ENCODE results near the gene TPM2.

The TPM2 gene

GRCh38 chr9:35687972-35688557 lies 1.7 kb downstream of the TPM2 start:
- H3K36me3 ChIP-seq: no peaks in the 10 kb centered on the region
- no peaks in the 10 kb centered on the region for H3K9me3 ChIP-seq
- H3K27me3 ChIP-seq: peaks cover 27% of the 10 kb centered on the region
- no peak overlapping the region for H3K27ac ChIP-seq
- no peak overlapping the region for H3K4me3 ChIP-seq (ENCODE audit: low read depth in 1 of 2, low read length in 1 of 2)
- peaks cover 10 to 16% of the 10 kb centered on the region in 2 experiments for H3K4me1 ChIP-seq (ENCODE audit: control insufficient read depth in 1 of 2, insufficient read depth in 1 of 2, low read depth in 1 of 2, low read length in 1 of 2)
- no peak for TF ChIP-seq CTCF (IDR thresholded peaks at IDR 0.05)

DNA sequence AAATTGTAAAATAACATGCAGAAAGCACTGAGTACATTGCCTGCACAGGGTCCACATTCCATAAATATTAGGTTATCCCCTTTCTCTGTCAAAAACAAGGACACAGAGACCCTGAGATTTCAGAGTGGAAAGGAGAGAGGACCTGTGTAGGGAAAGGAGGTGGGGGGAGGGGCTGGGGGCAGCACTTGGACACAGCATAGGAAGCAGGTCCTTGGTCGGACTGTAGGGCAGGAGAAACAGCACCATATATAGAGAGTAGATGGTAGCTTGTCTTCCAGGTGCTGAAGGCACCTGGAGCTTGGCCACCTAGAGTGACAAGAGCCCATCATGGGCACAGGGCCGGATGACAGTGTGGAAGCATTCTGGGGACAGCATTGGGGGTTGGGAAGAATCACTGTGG lies 2.4 kb downstream of the TPM2 start:
- TF ChIP-seq CTCF (IDR thresholded peaks at IDR 0.05): no peak
- Histone ChIP-seq H3K27me3 (peaks cover 27% of the 10 kb centered on the region), H3K9me3 (no peaks in the 10 kb centered on the region), H3K4me1 (ENCODE audit: control insufficient read depth in 1 of 2, insufficient read depth in 1 of 2, low read depth in 1 of 2, low read length in 1 of 2) (peaks cover 10 to 16% of the 10 kb centered on the region in 2 experiments), H3K36me3 (no peaks in the 10 kb centered on the region), H3K4me3 (ENCODE audit: low read depth in 1 of 2, low read length in 1 of 2) (no peak overlapping the region), H3K27ac (no peak overlapping the region)

GRCh38 chr9:35686222-35687203 lies 3.2 kb downstream of the TPM2 start:
- no peaks in the 10 kb centered on the region for H3K36me3 ChIP-seq
- H3K27ac ChIP-seq: no peak overlapping the region
- H3K27me3 ChIP-seq: peaks cover 27% of the 10 kb centered on the region
- no peak for TF ChIP-seq CTCF (IDR thresholded peaks at IDR 0.05)
- H3K9me3 ChIP-seq: no peaks in the 10 kb centered on the region
- peaks cover 10 to 16% of the 10 kb centered on the region in 2 experiments for H3K4me1 ChIP-seq (ENCODE audit: control insufficient read depth in 1 of 2, insufficient read depth in 1 of 2, low read depth in 1 of 2, low read length in 1 of 2)
- H3K4me3 ChIP-seq (ENCODE audit: low read depth in 1 of 2, low read length in 1 of 2): no peak overlapping the region

GRCh38 chr9:35685506-35685905 lies 4.2 kb downstream of the TPM2 start:
- no peak overlapping the region for H3K27ac ChIP-seq
- no peaks in the 10 kb centered on the region for H3K36me3 ChIP-seq
- TF ChIP-seq CTCF (IDR thresholded peaks at IDR 0.05): no peak
- peaks cover 26% of the 10 kb centered on the region for H3K27me3 ChIP-seq
- no peak overlapping the region for H3K4me3 ChIP-seq (ENCODE audit: low read depth in 1 of 2, low read length in 1 of 2)
- no peaks in the 10 kb centered on the region for H3K9me3 ChIP-seq
- peaks cover 5 to 10% of the 10 kb centered on the region in 2 experiments for H3K4me1 ChIP-seq (ENCODE audit: control insufficient read depth in 1 of 2, insufficient read depth in 1 of 2, low read depth in 1 of 2, low read length in 1 of 2)

- Histone ChIP-seq H3K27ac (no peak overlapping the region), H3K9me3 (no peaks in the 10 kb centered on the region), H3K36me3 (no peaks in the 10 kb centered on the region), H3K4me1 (ENCODE audit: control insufficient read depth in 1 of 2, insufficient read depth in 1 of 2, low read depth in 1 of 2, low read length in 1 of 2) (peaks cover under 1 to 4% of the 10 kb centered on the region in 2 experiments), H3K27me3 (peaks cover 20% of the 10 kb centered on the region), H3K4me3 (ENCODE audit: low read depth in 1 of 2, low read length in 1 of 2) (no peak overlapping the region)
- no peak for TF ChIP-seq CTCF (IDR thresholded peaks at IDR 0.05)
Measured at GRCh38 chr9:35684921-35685320, 4.8 kb downstream of the TPM2 start.
